ENCODE data around the gene MRPL23. TPM values are rescaled to one million over a fixed set of nuclear protein-coding genes. Genes with fewer than 3 reads are reported as not detected.

MRPL23 gene
- total and polyA plus RNA-seq, 2 of the 8 experiments (the other 6 are each of a cell fraction or from before 2014, with no cell fraction given): 86.4 to 244 TPM

GRCh38 chr11:1899686-1900085 lies 47.4 kb upstream of the MRPL23 start:
- no peaks in the 10 kb centered on the region for H3K4me1 ChIP-seq (replicated peaks in 1 of 4; ENCODE audit: control insufficient read depth in 3 of 4, insufficient read depth in 4 of 4, low read length in 3 of 4)
- H2BK12ac ChIP-seq (ENCODE audit: low read depth, low read length): no peak overlapping the region
- no peaks in the 10 kb centered on the region for H3K79me1 ChIP-seq (ENCODE audit: low read depth, low read length)
- H3K9ac ChIP-seq (replicated peaks in 1 of 4; ENCODE audit: extremely low read depth in 1 of 4, low read depth in 3 of 4, low read length in 3 of 4): no peak overlapping the region
- no peak for DNase-seq (ENCODE audit: low read depth in 1 of 2, low spot score in 2 of 2)
- ChIA-PET CTCF (ENCODE audit: partially characterized antibody) (interaction anchor here (0.6 to 3.4 kb wide), 4 partner anchors 17 to 493 kb away, joined by 3 to 12 read pairs (median 6); no protein-coding TSS in a partner anchor), POLR2A (ENCODE audit: partially characterized antibody) (no interaction called here)
- H3K14ac ChIP-seq (ENCODE audit: insufficient read length): no peak overlapping the region
- no peak overlapping the region for H2BK120ac ChIP-seq (replicated peaks; ENCODE audit: low read depth, low read length)
- no peak overlapping the region for H2AK5ac ChIP-seq (ENCODE audit: low read depth, low read length)
- no peak overlapping the region for H3K56ac ChIP-seq (replicated peaks; ENCODE audit: insufficient read length, low read depth, low read length)
- no peak for FAIRE-seq
- no peaks in the 10 kb centered on the region for H4K20me1 ChIP-seq (replicated peaks in 1 of 2; ENCODE audit: control insufficient read depth in 1 of 2, insufficient read depth in 2 of 2, low read length in 2 of 2)
- no peak overlapping the region for H3K27ac ChIP-seq (ENCODE audit: low read depth, low read length)
- H3K23ac ChIP-seq (ENCODE audit: insufficient read length): no peak overlapping the region
- H4K5ac ChIP-seq (ENCODE audit: insufficient read length, low read depth, low read length): no peak overlapping the region
- H3K18ac ChIP-seq (ENCODE audit: extremely low read depth, low read length): no peak overlapping the region
- H2BK5ac ChIP-seq (ENCODE audit: low read depth, low read length): no peak overlapping the region
- no peaks in the 10 kb centered on the region; a peak in 1 of 7 replicates for H3K27me3 ChIP-seq (replicated peaks in 1 of 4; ENCODE audit: control insufficient read depth in 3 of 4, extremely low read depth in 1 of 4, insufficient read depth in 3 of 4, low read length in 3 of 4)
- H2BK20ac ChIP-seq (ENCODE audit: low read length): no peak overlapping the region
- H3K79me2 ChIP-seq (ENCODE audit: control insufficient read depth in 1 of 2, insufficient read depth in 2 of 2, low read length in 2 of 2): no peaks in the 10 kb centered on the region
- no peak overlapping the region for H2BK15ac ChIP-seq (ENCODE audit: low read length)
- no peak overlapping the region for H2AFZ ChIP-seq (ENCODE audit: low read length)
- no peak overlapping the region for H3K4ac ChIP-seq (replicated peaks; ENCODE audit: insufficient read length, low read depth, low read length)
- no peak overlapping the region for H3K4me2 ChIP-seq (ENCODE audit: insufficient read depth in 1 of 2, low read depth in 2 of 2, low read length in 2 of 2)
- H3K9me3 ChIP-seq (ENCODE audit: insufficient read depth in 2 of 2, low read depth in 1 of 2, low read length in 1 of 2): no peaks in the 10 kb centered on the region
- no peak overlapping the region for H3K4me3 ChIP-seq (ENCODE audit: extremely low read depth in 1 of 4, insufficient read depth in 2 of 4, low read depth in 3 of 4, low read length in 4 of 4)
- 90% methylated on average over 5 of the region's 5 CpGs; no CpG with 5 or more reads in 1 of the 2 experiments for WGBS, 2 experiments (ENCODE audit: extremely low coverage in 1 of 2, insufficient coverage in 1 of 2, insufficient read length in 1 of 2, insufficient replicate concordance in 2 of 2, low coverage in 1 of 2, low lambda C conversion rate in 2 of 2, missing lambda C conversion rate in 1 of 2)
- no peak for TF ChIP-seq ASH2L (IDR thresholded peaks at IDR 0.05; ENCODE audit: low read length)
- TF ChIP-seq KDM4A (IDR thresholded peaks at IDR 0.05; ENCODE audit: low read depth, low read length, severe bottlenecking): no peak
- no peak for TF ChIP-seq EZH2 (IDR thresholded peaks at IDR 0.05; ENCODE audit: low read depth, low read length, severe bottlenecking)
- TF ChIP-seq YY1 (IDR thresholded peaks at IDR 0.05; ENCODE audit: low read depth, low read length): no peak
- no peak for TF ChIP-seq SRF (IDR thresholded peaks at IDR 0.05; ENCODE audit: low read depth, low read length)
- H4K91ac ChIP-seq (replicated peaks; ENCODE audit: insufficient read length, low read length): no peak overlapping the region
- no peak overlapping the region for H4K8ac ChIP-seq (ENCODE audit: extremely low read depth, insufficient read depth, low read length)
- no peaks in the 10 kb centered on the region for H3K23me2 ChIP-seq (ENCODE audit: low read depth, low read length)
- no peaks in the 10 kb centered on the region for H3K36me3 ChIP-seq (ENCODE audit: control insufficient read depth in 2 of 4, insufficient read depth in 4 of 4, low read length in 3 of 4)

Measured in H1 (cell line).